ENCODE results near the gene MAN2B1. TPM values are rescaled to one million over a fixed set of nuclear protein-coding genes. Genes with fewer than 3 reads are reported as not detected.
"Not testable (repeated sequence)": the region's sequence is repeated elsewhere in the genome, so short reads cannot be mapped to it uniquely, and the experiment has no call there.

Gene MAN2B1
- total RNA-seq, 4 donors from 2014 or later = 18.0 to 34.2 (median 29.3) TPM

- in situ Hi-C loops (cut with MboI; ENCODE audit: low sequenced_read_pairs in 4 of 4) = no loop called here
- intact Hi-C loops (cut with DNase I; ENCODE audit: low total_unique reads) = loop anchor here (2.0 to 5.0 kb wide), 2 partner anchors 41 to 53 kb away; partner anchors contain the start of genes TNPO2 and TRIR
Observed at GRCh38 chr19:12681074-12681987, 14.8 kb upstream of the MAN2B1 start, which contains the start of gene DHPS. TSS of gene DHPS (minus strand) at chr19:12681880. CDS start at chr19:12681766, 114 bp downstream.

GRCh38 chr19:12680034-12680433 lies 13.5 kb upstream of the MAN2B1 start:
- H3K4me3 ChIP-seq = no peak overlapping the region
- H3K4me1 ChIP-seq = peaks cover 4 to 16% of the 10 kb centered on the region in 2 donors
- peaks cover 5 to 50% of the 10 kb centered on the region in 2 donors for H3K36me3 ChIP-seq
- no peaks in the 10 kb centered on the region for H3K9me3 ChIP-seq
- DNase-seq (no peak), ATAC-seq (no peak)
- intact Hi-C loops (cut with DNase I; ENCODE audit: low total_unique reads) = loop anchor here (2.0 to 5.0 kb wide), 2 partner anchors 42 to 55 kb away; partner anchors contain the start of genes TNPO2 and TRIR
- no peak for TF ChIP-seq POLR2A (IDR thresholded peaks at IDR 0.05)
- no peak for TF ChIP-seq CTCF (IDR thresholded peaks at IDR 0.05 in 4 of 5, conservative IDR thresholded peaks at IDR 0.05 in 1 of 5)
- H3K27me3 ChIP-seq = no peaks in the 10 kb centered on the region
- in situ Hi-C loops (cut with MboI; ENCODE audit: low sequenced_read_pairs in 4 of 4) = no loop called here
- H3K27ac ChIP-seq = no peak overlapping the region

More at GRCh38 chr19:12681074-12681987, 14.8 kb upstream of the MAN2B1 start, which contains the start of gene DHPS:
- Histone ChIP-seq H3K27ac (peak within 1 kb of the TSS; percentile 94 to 99 (median 96)), H3K9me3 (no peaks in the 10 kb centered on the region), H3K4me1 (peaks cover 4 to 16% of the 10 kb centered on the region in 2 donors), H3K27me3 (no peaks in the 10 kb centered on the region), H3K36me3 (peaks cover 5 to 37% of the 10 kb centered on the region in 2 donors), H3K4me3 (peak within 1 kb of the TSS; percentile 88 to 99 (median 99))
- TF ChIP-seq CTCF (IDR thresholded peaks at IDR 0.05 in 4 of 5, conservative IDR thresholded peaks at IDR 0.05 in 1 of 5) (peak in 2 of 5 experiments; percentile 26 to 41), POLR2A (IDR thresholded peaks at IDR 0.05) (peak; percentile 45 to 70)
- peak; percentile 94 for DNase-seq
- ATAC-seq = peak; percentile 95 to 97

GRCh38 chr19:12678039-12678438 lies 11.5 kb upstream of the MAN2B1 start:
- H3K27ac ChIP-seq; ATAC-seq; intact Hi-C loops (cut with DNase I; ENCODE audit: low total_unique reads); H3K9me3 ChIP-seq; H3K4me3 ChIP-seq; H3K27me3 ChIP-seq; DNase-seq: not testable (repeated sequence)
- Histone ChIP-seq H3K4me1 (peaks cover 4 to 16% of the 10 kb centered on the region in 2 donors), H3K36me3 (peaks cover 5 to 68% of the 10 kb centered on the region in 2 donors)
- in situ Hi-C loops (cut with MboI; ENCODE audit: low sequenced_read_pairs in 4 of 4) = loop anchor here in 1 of 4 donors (10.0 kb wide), 1 partner anchor 123 kb away; the partner anchor contains the start of gene ZNF564

- H3K36me3 ChIP-seq = peaks cover 5 to 78% of the 10 kb centered on the region in 2 donors
- H3K9me3 ChIP-seq = no peaks in the 10 kb centered on the region
- no peak for DNase-seq
- in situ Hi-C loops (cut with MboI; ENCODE audit: low sequenced_read_pairs in 4 of 4) = loop anchor here in 1 of 4 donors (10.0 kb wide), 1 partner anchor 122 kb away; the partner anchor contains the start of gene ZNF564
- no peak for ATAC-seq
- H3K27ac ChIP-seq = no peak overlapping the region
- no peak overlapping the region for H3K4me3 ChIP-seq
- no peaks in the 10 kb centered on the region for H3K27me3 ChIP-seq
- intact Hi-C loops (cut with DNase I; ENCODE audit: low total_unique reads) = no loop called here
- H3K4me1 ChIP-seq = peaks cover 4 to 12% of the 10 kb centered on the region in 2 donors
- TF ChIP-seq CTCF (IDR thresholded peaks at IDR 0.05 in 4 of 5, conservative IDR thresholded peaks at IDR 0.05 in 1 of 5) = no peak
Observed at GRCh38 chr19:12676928-12677327, 10.4 kb upstream of the MAN2B1 start.

GRCh38 chr19:12676384-12676792 lies 9.8 kb upstream of the MAN2B1 start:
- peak; percentile 36 to 57 for DNase-seq
- ATAC-seq = peak in 1 of 2 donors; percentile 40
- H3K9me3 ChIP-seq = no peaks in the 10 kb centered on the region
- TF ChIP-seq CTCF (IDR thresholded peaks at IDR 0.05 in 4 of 5, conservative IDR thresholded peaks at IDR 0.05 in 1 of 5) = peak; percentile 33 to 81 (median 70)
- no peak for TF ChIP-seq POLR2A (IDR thresholded peaks at IDR 0.05)
- in situ Hi-C loops (cut with MboI; ENCODE audit: low sequenced_read_pairs in 4 of 4) = loop anchor here in 1 of 4 donors (10.0 kb wide), 1 partner anchor 122 kb away; the partner anchor contains the start of gene ZNF564
- no peak overlapping the region for H3K4me3 ChIP-seq
- no peaks in the 10 kb centered on the region for H3K27me3 ChIP-seq
- no peak overlapping the region for H3K27ac ChIP-seq
- intact Hi-C loops (cut with DNase I; ENCODE audit: low total_unique reads) = no loop called here
- peaks cover 5 to 78% of the 10 kb centered on the region in 2 donors for H3K36me3 ChIP-seq
- H3K4me1 ChIP-seq = peaks cover 4 to 12% of the 10 kb centered on the region in 2 donors
